ENCODE measurements around the gene OR2A7.
"Not testable (repeated sequence)": the region's sequence is repeated elsewhere in the genome, so short reads cannot be mapped to it uniquely, and the experiment has no call there.

The OR2A7 gene

GRCh38 chr7:144218581-144218980 is 46.0 kb downstream of the OR2A7 start:
- H3K4me3 ChIP-seq (ENCODE audit: low read depth, low read length); DNase-seq (ENCODE audit: low read depth): not testable (repeated sequence)

- DNase-seq (ENCODE audit: low read depth); H3K4me3 ChIP-seq (ENCODE audit: low read depth, low read length): not testable (repeated sequence)
These were observed 47.4 kb downstream of the OR2A7 start for GRCh38 chr7:144217200-144217599.
